ENCODE data around the gene MACROH2A2.

DNA sequence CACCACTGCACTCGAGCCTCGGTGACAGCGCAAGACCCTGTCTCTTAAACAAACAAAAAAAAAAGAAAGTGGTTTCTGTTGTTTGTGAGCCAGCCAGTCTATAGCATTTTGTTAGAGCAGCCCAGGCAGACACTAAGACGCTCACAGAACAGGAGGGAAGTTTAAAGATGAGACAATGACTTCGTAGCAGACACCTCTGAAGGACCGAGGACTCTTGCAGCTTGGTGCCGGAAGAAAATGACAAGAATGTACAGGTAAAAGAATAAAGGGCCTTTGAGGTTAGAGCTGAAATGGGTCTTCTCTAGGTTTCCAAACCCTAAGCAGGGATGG lies 39.7 kb downstream of the MACROH2A2 start:
- no peak for TF ChIP-seq POLR2A (IDR thresholded peaks at IDR 0.05)
- TF ChIP-seq CTCF (IDR thresholded peaks at IDR 0.05), result no peak

All from testis (tissue), 2 donors.